Mesodermal cell (in vitro differentiated cells): Measurements from ENCODE around the gene TSPAN13.

Experiments
- H3K27ac ChIP-seq: 2 replicates; pipeline ENCODE4 v1.7.0; 2013; ENCODE audit warnings: mild to moderate bottlenecking, low read depth, low read length, moderate library complexity; ENCODE audit not compliant: severe bottlenecking
- H3K36me3 ChIP-seq: 2 replicates; pipeline ENCODE4 v1.7.1; 2013; ENCODE audit warnings: mild to moderate bottlenecking, low read length, moderate library complexity; ENCODE audit not compliant: control insufficient read depth, insufficient read depth
- H3K4me1 ChIP-seq: one replicate; pipeline ENCODE4 v1.7.1; 2013; ENCODE audit warnings: mild to moderate bottlenecking, low read length; ENCODE audit not compliant: insufficient read depth, control insufficient read depth, poor library complexity, severe bottlenecking
- H3K4me3 ChIP-seq: 2 replicates; pipeline ENCODE4 v1.7.0; 2013; ENCODE audit warnings: low read length, control low read depth, mild to moderate bottlenecking; ENCODE audit not compliant: insufficient read depth, poor library complexity, severe bottlenecking; ENCODE audit errors: extremely low read depth
- H3K9me3 ChIP-seq: 2 replicates; pipeline ENCODE4 v1.7.1; 2013; ENCODE audit warnings: mild to moderate bottlenecking, low read length, moderate library complexity; ENCODE audit not compliant: control insufficient read depth
- WGBS, 2 experiments: methylation state at CpG; one replicate each; pipeline ENCODE4 v1.1.5; 2013; ENCODE audit warnings: missing lambda C conversion rate in 2 of 2; ENCODE audit not compliant: insufficient coverage in 2 of 2; 5-methylcytosine and 5-hydroxymethylcytosine counted together

TSPAN13 gene

GRCh38 chr7:16812542-16813231, 59.1 kb downstream of the TSPAN13 start:
- Histone ChIP-seq H3K4me3 (no peak overlapping the region), H3K27ac (no peak overlapping the region)
- 100% methylated on average over 1 of the region's 4 CpGs for WGBS, 2 experiments

GRCh38 chr7:16813232-16813616, 59.7 kb downstream of the TSPAN13 start:
- H3K4me3 ChIP-seq = no peak overlapping the region
- 68 to 83% methylated on average over 1 to 2 of the region's 3 CpGs for WGBS, 2 experiments
- H3K9me3 ChIP-seq = no peaks in the 10 kb centered on the region
- H3K4me1 ChIP-seq = no peaks in the 10 kb centered on the region
- H3K27ac ChIP-seq = no peak overlapping the region
- no peaks in the 10 kb centered on the region for H3K36me3 ChIP-seq

More at GRCh38 chr7:16812542-16813231, 59.1 kb downstream of the TSPAN13 start:
- no peaks in the 10 kb centered on the region for H3K4me1 ChIP-seq
- no peaks in the 10 kb centered on the region for H3K36me3 ChIP-seq
- no peaks in the 10 kb centered on the region for H3K9me3 ChIP-seq

GRCh38 chr7:16815001-16815400, 61.4 kb downstream of the TSPAN13 start:
- Histone ChIP-seq H3K36me3 (no peaks in the 10 kb centered on the region), H3K9me3 (no peaks in the 10 kb centered on the region), H3K4me1 (no peaks in the 10 kb centered on the region), H3K4me3 (no peak overlapping the region), H3K27ac (no peak overlapping the region)
- 100% methylated on average over 2 of the region's 2 CpGs for WGBS, 2 experiments

- Histone ChIP-seq H3K27ac (no peak overlapping the region), H3K9me3 (no peaks in the 10 kb centered on the region), H3K36me3 (no peaks in the 10 kb centered on the region), H3K4me3 (no peak overlapping the region), H3K4me1 (no peaks in the 10 kb centered on the region)
- WGBS, 2 experiments = 50 to 100% methylated on average over 1 to 2 of the region's 2 CpGs
Measured at GRCh38 chr7:16816824-16817223, 63.3 kb downstream of the TSPAN13 start.

GRCh38 chr7:16817536-16817935, 64.0 kb downstream of the TSPAN13 start:
- Histone ChIP-seq H3K27ac (no peak overlapping the region), H3K4me1 (no peaks in the 10 kb centered on the region), H3K4me3 (no peak overlapping the region), H3K36me3 (no peaks in the 10 kb centered on the region), H3K9me3 (no peaks in the 10 kb centered on the region)
- no CpG with 5 or more reads among the region's 1 CpG for WGBS, 2 experiments

- Histone ChIP-seq H3K36me3 (no peaks in the 10 kb centered on the region), H3K9me3 (no peaks in the 10 kb centered on the region), H3K27ac (no peak overlapping the region), H3K4me1 (no peaks in the 10 kb centered on the region), H3K4me3 (no peak overlapping the region)
- 69 to 83% methylated on average over 1 of the region's 3 CpGs for WGBS, 2 experiments
Measured at GRCh38 chr7:16818732-16819131, 65.2 kb downstream of the TSPAN13 start.

GRCh38 chr7:16822029-16822428, 68.5 kb downstream of the TSPAN13 start:
- H3K36me3 ChIP-seq = no peaks in the 10 kb centered on the region
- WGBS, 2 experiments = 94% methylated on average over 2 of the region's 3 CpGs; no CpG with 5 or more reads in 1 of the 2 experiments
- H3K27ac ChIP-seq = no peak overlapping the region
- no peaks in the 10 kb centered on the region for H3K9me3 ChIP-seq
- no peak overlapping the region for H3K4me3 ChIP-seq
- no peaks in the 10 kb centered on the region for H3K4me1 ChIP-seq

GRCh38 chr7:16826060-16826459, 72.5 kb downstream of the TSPAN13 start:
- Histone ChIP-seq H3K36me3 (no peaks in the 10 kb centered on the region), H3K27ac (no peak overlapping the region), H3K4me3 (no peak overlapping the region), H3K9me3 (no peaks in the 10 kb centered on the region), H3K4me1 (no peaks in the 10 kb centered on the region)

GRCh38 chr7:16833373-16833772, 79.8 kb downstream of the TSPAN13 start:
- whole genome bisulfite sequencing, 2 experiments = 80% methylated on average over 1 of the region's 1 CpG; no CpG with 5 or more reads in 1 of the 2 experiments
- Histone ChIP-seq H3K4me1 (no peaks in the 10 kb centered on the region), H3K9me3 (no peaks in the 10 kb centered on the region), H3K27ac (no peak overlapping the region), H3K4me3 (no peak overlapping the region), H3K36me3 (no peaks in the 10 kb centered on the region)
